GM12891 (cell line): ENCODE data around the gene LZTS2.

ENCODE experiments used
- POLR2A ChIP-seq: IDR thresholded peaks from 2 replicates; pipeline ENCODE4 v1.6.1; 2011; ENCODE audit warnings: low read depth, low read length, control low read depth
- POLR2AphosphoS5 ChIP-seq: IDR thresholded peaks from 2 replicates; pipeline ENCODE4 v1.6.1; 2011; ENCODE audit warnings: low read depth, low read length, control low read depth

- TF ChIP-seq POLR2A (no peak), POLR2AphosphoS5 (no peak)
Measured at GRCh38 chr10:100980711-100981110, 18.9 kb upstream of the LZTS2 start.
